DMS79 (cell line): ENCODE measurements around the gene BAIAP2L1.
"Not testable (repeated sequence)": the region's sequence is repeated elsewhere in the genome, so short reads cannot be mapped to it uniquely, and the experiment has no call there.

ENCODE experiments used
- DNase-seq: peaks from one replicate; lab custom pipeline; 2025; lab: John Stamatoyannopoulos, UW

BAIAP2L1 gene

DNA sequence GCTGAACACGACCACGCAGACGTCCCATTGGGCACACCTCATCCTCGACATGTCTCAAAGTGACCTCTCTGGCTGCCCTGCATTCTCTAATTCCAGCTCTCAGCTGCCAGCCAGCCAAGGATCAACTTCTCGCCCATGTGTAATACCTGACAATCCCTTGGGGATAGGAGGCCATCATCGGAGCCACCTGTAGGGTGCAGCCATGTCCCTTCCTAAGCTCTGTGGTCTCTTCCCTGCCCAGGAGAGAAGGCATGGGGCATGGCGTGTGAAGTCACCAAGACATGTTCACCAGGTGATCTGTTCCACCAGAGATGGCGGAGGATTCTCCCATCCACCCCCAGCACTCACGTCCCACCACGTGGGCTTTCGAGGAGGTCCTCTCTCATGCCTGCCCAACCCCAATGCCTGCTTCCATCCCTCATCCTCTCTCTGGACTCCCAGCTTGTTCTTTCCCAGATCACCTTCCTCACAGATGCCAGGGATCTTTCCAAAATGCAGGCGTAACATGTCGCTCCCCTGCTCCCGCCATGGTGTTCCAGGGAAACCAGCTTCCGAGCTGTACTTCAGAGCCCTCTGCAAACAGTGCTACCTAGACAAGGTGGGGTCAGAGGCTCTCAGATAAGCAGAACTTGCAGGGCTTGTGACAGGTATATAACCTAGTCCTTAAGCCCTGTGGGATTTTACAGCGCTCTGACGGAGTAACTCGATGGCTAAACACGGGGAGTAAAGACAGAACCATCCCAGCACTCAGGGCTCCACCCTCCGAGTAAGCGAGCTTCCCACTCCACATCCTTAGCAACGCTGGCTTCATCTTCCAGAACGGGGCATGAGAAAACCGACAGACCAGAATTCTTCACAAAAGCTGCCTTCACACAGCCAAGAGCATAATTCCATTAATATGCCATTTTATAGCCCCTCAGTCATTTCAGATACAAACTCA is 78.3 kb downstream of the BAIAP2L1 start:
- DNase-seq, result no peak

DNA sequence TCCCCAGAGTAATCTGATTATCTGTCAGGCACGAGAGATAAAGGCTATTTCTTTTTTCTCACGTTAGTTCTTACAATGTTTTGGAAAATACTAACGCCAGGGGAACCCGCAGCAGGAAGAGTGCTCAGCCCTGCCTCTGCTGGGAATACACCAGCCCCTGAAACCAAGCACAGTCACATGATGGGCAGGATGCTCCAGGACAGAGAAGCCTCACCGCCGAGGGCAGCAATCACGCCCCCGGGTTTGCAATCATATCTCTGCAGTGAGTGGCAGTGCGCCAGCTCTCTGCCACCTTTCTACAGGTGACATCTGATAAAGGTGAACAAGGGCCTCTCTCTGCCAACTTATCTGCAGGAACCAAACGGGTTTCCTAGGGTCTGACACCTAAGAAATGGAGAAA is 79.6 kb downstream of the BAIAP2L1 start:
- no peak for DNase-seq

DNA sequence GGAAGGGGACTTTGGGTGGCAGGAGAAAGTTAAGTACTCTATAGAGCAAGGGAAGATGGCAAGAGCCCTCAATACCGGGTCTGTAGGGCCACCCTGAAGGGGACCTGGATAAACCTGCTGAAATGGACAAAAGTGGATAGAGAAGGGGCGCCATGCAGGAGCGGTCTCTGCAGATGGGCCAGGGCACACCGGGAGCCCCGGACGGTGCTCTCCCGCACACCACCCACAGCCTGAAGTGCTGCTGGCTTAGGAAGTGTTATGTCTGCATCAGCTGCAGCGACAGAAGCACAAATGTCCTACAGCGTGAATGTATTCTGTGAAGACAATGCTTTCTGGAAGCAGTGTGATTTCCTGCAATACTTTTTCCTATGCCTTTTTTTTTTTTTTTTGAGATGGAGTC is 81.7 kb downstream of the BAIAP2L1 start:
- no peak for DNase-seq

DNA sequence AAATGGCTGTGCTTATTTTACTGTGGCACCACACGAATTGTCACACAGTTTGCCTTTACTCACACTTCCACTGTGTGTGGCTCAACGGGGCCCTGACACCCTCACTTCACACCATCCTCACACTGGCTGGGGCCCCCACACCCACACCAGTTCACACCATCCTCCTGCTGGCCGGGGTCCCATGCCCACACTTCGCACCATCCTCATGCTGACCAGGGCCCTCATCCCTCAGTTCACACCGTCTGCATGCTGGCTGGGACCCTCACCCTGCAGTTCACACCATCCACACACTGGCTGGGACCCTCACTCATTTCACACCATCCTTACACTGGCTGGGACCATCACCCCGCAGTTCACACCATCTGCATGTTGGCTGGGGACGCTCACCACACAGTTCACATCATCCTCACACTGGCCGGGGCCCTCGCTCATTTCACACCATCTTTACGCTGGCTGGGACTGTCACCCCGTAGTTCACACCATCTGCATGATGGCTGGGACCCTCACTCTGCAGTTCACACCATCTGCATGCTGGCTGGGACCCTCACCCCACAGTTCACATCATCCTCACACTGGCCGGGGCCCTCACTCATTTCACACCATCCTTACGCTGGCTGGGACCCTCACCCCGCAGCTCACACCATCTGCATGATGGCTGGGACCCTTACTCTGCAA is 83.4 kb downstream of the BAIAP2L1 start:
- DNase-seq, result no peak

DNA sequence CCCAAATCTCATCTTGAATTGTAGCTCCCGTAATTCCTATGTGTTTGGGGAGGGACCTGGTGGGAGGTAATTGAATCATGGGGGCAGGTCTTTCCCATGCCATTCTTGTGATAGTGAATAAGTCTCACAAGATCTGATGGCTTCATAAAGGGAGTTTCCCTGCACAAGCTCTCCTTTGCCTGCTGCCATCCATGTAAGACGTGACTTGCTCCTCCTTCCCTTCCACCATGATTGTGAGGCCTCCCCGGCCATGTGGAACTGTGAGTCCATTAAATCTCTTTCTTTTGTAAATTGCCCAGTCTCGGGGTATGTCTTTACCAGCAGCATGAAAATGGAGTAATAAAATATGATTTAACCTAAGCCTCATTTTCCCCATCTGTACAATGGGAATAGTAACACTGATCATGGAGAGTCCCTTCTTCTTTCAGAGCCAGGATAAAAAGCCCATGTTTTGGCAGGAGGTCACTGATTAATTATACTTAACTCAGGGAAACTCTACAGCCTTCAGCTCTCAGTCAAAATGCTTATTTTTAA is 84.8 kb downstream of the BAIAP2L1 start:
- DNase-seq, result not testable (repeated sequence)

DNA sequence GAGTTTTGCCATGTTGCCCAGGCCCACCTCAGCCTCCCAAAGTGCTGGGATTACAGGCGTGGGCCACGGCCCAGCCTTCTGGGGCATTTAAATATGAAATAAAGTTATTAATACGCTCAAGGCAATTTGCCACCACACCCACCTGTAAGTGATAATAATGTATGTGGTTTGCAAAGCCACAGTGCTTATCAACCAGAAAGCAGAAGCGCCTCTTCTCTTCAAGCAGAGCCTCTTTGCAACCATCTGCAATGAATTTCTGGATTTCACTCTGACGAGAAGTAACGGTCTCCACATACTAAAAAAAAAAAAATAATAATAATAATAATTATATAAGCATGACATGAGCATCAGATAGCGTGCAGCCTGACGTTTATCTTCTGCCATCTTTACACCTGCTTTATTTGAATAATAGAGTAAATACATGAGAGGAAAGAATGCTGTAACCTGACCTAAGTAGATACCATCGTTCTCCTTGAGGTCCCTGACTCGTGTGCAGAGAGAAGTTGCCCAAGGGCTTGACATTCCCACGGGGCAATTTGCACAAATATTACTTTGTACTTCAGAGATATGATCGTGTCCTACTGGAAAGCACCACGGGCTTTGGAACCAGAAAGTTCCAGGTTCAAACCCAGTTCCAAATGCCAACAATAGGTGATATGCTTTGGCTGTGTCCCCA is 85.4 kb downstream of the BAIAP2L1 start:
- DNase-seq, result no peak

DNA sequence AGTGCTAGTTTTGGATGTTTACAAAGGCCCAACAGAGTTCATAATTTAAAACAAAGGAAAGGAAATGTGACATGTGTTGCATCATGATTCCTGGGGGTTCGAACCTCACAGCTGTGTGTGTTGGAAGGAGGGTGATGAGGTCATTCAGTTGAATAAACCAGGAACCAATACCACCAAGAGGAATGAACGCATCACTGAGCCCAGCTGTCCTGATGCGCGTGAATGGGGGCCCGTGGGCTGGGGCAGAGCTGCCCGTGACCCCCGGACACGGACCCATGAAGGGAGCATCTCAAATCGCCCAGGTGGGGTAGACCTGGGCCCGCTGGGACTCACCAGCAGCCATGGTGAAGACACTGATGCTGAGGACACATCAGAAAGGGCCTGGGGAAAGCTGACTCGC is 86.4 kb downstream of the BAIAP2L1 start:
- no peak for DNase-seq

DNA sequence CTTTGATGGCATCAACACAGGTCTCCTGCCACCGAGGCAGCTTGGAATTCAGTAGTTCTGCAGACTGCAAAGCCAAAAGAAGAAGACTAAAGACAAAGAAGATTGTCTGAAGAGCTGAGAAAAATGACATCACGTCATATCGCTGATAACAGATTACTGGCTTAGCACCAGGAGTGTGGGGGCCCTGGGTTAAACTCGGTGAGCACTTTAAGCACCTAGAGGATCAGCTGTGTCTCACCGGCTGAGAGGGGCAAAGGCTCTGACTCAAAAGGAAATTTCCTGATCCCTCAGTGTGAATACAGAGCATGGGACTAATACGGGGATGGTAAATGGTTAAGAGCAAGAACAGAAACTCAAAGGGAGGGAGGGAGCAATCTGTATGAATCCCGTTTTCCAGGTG is 88.7 kb downstream of the BAIAP2L1 start:
- no peak for DNase-seq

DNA sequence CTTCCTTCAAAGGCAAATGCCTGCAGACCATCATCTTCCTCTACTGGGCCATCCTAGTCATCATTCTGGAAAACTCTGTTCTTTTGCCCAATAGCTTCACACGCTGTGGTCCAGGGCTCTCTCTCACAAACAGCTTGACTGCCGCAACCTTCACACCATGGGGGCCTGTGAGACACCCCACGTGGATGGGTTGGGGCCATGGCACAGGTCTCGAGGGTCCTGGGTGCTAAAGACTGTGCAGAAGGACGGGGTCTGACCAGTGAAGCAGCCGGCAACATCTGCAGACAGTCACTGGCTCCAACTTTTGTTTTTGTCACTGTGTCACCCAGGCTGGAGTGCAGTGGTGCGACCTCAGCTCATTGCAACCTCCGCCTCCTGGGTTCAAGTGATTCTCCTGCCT is 91.3 kb downstream of the BAIAP2L1 start:
- DNase-seq, result no peak

DNA sequence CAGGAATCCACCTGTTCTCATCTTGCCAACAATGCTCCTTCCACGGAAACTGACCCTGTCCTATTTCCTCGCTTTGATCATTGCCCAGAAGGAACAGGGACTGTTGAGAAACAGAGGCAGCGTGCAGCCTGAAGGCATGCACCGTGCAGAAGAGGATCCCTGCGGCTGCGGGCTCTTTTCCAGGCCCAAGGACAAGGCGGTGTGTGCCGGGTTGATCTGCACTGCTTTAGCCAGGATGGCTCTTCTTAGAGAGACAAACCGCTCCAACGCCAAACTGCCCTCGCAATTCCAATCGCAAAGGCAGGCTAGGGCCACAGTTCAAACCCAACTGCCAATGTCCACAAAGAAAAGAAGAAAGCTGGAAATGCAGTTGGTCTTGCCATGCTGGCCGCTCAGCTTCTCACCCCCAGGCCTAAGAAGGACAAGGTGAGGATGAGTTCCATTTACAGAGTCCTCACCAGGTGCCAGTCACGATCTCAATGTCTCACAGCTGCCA is 92.9 kb downstream of the BAIAP2L1 start:
- DNase-seq, result no peak

DNA sequence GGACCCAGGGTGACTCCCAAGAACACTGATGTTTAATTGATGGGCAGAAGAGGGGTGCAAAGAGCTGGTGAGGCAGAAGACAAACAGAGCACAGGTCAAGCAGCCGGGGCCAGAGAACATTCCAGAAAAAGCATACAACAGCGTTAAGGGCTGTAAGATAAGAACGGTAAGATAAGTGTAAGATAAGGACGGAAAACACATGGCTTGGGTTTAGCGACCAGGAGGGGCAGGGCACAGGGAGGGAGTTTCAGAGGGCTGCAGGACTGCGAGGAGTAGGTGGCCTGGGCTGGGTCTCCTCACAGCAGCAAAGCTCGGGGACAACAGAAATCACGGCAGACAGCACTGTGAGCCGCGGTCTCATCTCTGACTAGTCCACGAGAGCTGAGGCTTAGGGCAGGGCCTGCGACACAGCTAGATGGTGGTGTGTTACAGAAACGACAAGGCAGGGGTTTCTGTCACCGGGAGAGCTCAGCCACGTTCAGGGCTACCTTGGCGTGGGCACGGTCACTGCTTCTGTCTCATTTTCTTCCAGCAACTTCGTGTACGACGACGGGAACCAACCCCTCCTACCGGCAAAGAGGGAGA is 94.8 kb downstream of the BAIAP2L1 start:
- DNase-seq, result no peak

DNA sequence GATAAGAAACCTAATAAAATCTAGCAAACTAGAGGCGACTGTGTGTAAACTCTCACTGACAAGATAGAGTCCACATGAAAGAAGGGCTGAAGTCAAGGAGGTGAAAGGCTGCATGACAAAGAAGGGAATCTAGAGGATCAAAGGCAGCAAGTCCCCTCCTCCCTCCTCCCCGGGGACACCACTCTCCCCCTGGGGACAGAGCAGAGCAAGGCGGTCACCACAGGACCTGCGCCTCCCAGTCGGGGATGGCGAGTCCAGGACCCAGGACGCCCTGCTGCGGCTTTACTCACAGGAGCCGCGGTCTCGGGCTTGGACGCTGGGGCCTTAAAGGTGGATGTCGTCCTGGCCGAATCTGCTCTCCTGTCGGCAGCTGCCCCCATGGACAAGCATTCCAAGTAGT is 97.0 kb downstream of the BAIAP2L1 start:
- DNase-seq, result no peak

DNA sequence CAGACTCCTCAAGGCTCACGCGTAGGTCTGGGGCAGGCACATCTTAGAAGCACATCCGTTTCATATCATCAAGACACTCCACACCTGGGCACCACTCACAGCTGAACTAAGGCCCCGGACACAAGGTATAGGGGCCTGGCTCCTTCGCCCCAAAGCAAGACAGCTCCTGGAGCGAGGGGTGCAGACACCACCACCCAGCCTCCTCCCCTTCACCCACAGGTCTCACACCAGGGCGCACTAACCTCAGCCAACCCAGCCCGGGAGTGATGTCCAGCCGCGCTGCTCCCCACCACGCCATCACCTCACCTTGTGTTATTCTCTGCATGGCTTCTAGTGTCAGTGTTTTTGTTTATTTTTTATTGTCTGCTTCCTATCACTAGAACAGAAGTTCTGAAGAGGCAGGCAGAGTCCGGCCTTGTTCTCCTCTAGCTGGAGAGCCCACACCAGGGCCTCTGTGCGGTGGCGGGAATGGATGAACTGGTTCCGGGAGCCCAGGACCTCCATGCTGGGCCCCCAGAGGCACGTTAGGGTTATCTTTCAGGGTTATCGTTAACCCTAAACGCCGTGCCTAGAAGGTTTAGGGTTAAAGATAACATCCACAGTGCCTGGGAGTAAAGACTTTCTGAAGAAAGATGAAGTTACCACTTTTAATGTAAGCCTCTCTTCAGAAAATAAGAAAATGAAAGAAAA is 97.6 kb downstream of the BAIAP2L1 start:
- DNase-seq, result no peak

DNA sequence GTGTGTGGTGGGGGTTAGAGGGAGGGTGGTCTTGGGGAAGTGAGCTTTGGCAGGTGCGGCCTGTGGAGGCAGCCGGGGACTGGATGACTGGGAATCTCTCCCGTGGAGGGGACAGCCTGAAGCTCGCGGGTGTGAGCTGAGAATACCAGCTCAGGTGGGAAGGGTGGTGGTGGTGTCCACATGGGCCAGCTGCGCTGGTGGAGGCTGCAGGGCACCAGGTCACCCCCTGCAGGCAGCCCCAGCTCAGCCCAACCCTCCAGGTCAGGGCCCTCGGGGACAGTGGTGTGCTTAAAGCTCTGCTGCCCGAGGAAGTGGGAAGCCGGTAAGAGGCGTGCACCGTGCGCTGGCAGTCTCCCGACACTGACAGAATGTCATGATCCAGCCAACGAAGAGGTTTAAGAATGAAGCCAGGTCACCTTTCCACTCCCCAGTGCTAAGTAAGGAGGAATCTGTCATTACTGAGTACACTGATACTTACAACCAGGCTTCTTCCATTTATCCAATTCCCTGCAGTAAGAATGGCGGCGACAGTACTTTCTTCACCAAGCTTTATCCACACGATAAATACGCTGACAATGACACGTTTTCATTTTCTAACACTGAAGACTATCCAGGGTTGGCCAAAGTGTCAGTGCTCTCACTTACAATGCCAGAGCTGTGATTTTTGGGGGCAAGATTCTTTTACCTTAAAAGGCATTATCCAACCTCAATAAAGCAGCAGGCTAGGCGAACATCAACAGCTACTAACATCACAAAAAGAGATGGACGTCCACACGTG is 99.0 kb downstream of the BAIAP2L1 start:
- no peak for DNase-seq

DNA sequence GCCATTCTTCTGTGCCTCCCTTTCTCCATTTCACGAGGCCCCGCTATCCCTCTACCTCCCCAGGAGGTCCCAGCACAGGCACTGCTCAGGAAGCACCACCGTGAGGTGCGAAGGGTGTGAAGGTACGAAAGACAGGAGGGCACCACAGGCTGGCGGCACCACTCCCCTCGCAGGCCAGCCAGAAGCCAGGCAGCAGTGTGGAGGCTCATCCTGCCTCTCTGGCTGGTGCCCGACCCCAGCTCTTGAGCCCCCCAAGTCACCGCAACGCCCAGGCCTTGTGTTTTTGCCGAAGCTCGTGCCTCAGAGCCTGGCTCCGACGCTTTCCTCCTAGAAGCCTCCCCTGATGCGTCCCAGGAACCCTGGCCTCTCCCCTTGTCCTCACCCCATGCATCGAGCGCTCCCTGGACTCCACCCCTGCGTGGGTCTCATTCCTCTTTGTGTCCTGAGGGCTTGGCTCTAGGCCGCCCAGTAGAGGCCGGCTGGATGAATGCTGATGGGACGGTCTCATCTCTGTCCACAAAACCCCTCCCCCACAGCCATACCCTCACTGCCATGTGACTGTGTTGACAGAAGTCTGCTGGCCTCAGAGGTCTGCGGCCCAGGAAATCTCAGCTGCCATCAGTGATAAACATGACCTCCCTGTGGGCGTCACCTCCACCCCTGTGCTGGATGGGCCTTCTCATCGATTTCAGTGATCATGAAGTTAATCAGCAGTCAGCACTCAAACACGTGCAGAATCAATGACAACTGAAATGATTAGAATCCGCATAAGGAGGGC is 100.1 kb downstream of the BAIAP2L1 start:
- DNase-seq, result no peak

DNA sequence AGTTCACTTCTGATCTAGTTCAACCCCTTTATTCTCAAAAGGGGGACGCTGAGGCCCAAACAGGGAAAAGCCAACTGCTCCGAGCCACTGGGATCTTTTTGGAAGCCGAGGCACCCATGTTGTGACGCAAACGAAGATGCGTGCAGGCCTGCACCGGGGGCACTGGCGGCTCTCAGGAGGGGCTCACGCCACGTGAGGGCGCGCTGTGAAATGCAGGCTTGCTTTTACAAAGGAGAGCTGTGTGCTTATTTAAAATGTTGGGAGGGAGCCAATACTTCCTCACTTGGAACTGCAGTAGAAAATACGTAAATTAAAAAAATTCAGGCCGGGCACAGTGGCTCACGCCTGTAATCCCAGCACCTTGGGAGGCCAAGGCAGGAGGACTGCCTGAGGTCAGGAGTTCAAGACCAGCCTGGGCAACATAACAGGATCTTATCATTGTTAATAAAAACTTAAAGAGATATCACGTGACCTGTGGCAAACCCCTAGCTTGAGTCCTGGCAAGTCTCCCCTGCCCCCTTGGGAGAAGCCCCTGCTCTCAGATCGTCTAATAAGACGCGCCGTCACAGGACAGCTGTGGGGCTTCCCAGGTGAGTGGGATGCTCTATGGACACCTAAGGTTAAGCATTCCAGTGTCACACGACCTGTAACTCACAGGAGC is 103.1 kb downstream of the BAIAP2L1 start:
- DNase-seq, result no peak

DNA sequence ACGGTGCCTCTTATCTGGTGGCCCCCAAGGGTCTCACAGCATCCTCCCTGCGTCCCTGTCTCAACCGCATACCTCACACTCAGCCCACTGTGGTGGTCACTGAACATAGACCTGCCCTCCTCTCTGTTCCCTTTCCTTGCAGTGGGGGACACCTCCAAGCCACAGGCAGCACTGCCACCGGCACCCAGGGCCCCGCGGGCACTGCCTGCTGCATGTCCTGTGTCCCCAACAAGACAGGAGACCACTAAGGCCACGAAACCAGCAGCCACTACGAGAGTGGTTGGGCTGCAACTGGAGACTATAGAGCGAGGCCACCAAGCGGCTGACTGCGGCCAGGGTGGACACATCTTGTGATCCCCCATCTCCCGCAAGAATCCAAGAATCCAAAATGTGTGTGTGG is 104.1 kb downstream of the BAIAP2L1 start:
- no peak for DNase-seq

DNA sequence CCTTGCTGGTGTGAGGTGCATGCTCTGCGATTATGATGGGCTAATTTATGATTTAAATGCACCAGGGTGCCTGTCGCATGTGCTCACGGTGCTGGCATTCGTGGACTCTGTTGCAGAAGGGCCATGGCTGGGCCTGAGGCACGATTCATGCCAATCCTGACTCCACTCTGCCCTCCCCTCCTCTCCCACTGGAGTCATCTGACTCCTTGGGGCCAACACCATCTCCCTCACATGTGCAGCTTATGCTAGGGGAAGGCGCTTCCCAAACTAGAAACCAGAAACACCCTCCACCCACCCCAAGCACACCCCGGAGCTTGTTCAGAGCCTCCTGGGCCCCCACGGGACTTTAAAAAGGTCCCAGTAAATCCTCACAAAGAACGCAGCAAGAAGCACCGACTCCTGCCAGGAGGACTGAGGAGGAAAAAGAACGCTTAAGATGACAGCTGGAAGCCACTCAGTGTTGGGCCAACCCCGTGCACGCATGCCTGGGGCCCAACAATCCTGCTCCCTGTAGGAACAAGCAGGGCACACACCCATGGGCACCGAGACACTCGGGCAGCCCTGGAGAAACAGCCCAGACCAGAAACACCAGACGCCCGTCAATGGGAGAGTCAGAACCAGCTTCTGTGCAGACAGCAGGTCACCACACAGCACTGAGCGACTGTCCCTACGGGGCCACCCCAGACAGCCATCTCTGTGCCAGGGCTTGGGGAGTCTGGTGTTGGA is 105.3 kb downstream of the BAIAP2L1 start:
- DNase-seq, result no peak
